ENCODE data around the gene INAFM2. TPM values are rescaled to one million over a fixed set of nuclear protein-coding genes. Genes with fewer than 3 reads are reported as not detected.

Gene INAFM2
- total RNA-seq, 5 donors from 2014 or later (not counting 1 experiment from before 2014, with no cell fraction given): 5.5 to 10.9 (median 6.4) TPM

- Mint-ChIP-seq H3K4me1 (peaks cover 17 to 33% (median 20%) of the 10 kb centered on the region in 3 donors), H3K9me3 (no peaks in the 10 kb centered on the region), H3K36me3 (no peaks in the 10 kb centered on the region), H3K27me3 (no peaks in the 10 kb centered on the region), H3K4me3 (no peak overlapping the region), H3K27ac (no peak overlapping the region)
- Histone ChIP-seq H3K27ac (ENCODE audit: low read length) (no peak overlapping the region), H3K27me3 (replicated peaks in 1 of 2; ENCODE audit: control insufficient read depth in 2 of 2, extremely low read depth in 1 of 2, insufficient read depth in 2 of 2, low read length in 1 of 2) (peaks cover 0 to 17% of the 10 kb centered on the region in 2 experiments), H3K36me3 (ENCODE audit: control insufficient read depth in 2 of 2, extremely low read depth in 1 of 2, insufficient read depth in 1 of 2, low read length in 1 of 2) (no peaks in the 10 kb centered on the region), H3K4me1 (ENCODE audit: control insufficient read depth in 1 of 2, extremely low read depth in 1 of 2, insufficient read depth in 2 of 2, low read length in 2 of 2) (peaks cover 11 to 33% of the 10 kb centered on the region in 2 experiments), H3K9me3 (no peaks in the 10 kb centered on the region), H3K4me3 (ENCODE audit: control insufficient read depth in 1 of 2, extremely low read depth in 1 of 2, low read length in 1 of 2) (no peak overlapping the region)
- POLR2A ChIA-PET: interaction anchor here in 1 of 2 donors (1.0 kb wide), 1 partner anchor 328 kb away, joined by 3 read pairs; no protein-coding TSS in a partner anchor
- DNase-seq: no peak
- ATAC-seq (replicated peaks in 1 of 4): no peak
- CTCF ChIA-PET: interaction anchor here (0.6 to 3.3 kb wide), 6 partner anchors 9 to 118 kb away, joined by 3 to 20 read pairs (median 5); partner anchors contain the start of gene INAFM2 (in 1 of the 2)
- 91% methylated on average over 22 of the region's 26 CpGs for WGBS (ENCODE audit: insufficient coverage)
Measured at GRCh38 chr15:40334941-40335795, 11.7 kb downstream of the INAFM2 start.

- Histone ChIP-seq H3K4me3 (ENCODE audit: control insufficient read depth in 1 of 2, extremely low read depth in 1 of 2, low read length in 1 of 2) (no peak overlapping the region), H3K36me3 (ENCODE audit: control insufficient read depth in 2 of 2, extremely low read depth in 1 of 2, insufficient read depth in 1 of 2, low read length in 1 of 2) (no peaks in the 10 kb centered on the region), H3K4me1 (ENCODE audit: control insufficient read depth in 1 of 2, extremely low read depth in 1 of 2, insufficient read depth in 2 of 2, low read length in 2 of 2) (peaks cover 11 to 33% of the 10 kb centered on the region in 2 experiments), H3K9me3 (no peaks in the 10 kb centered on the region), H3K27ac (ENCODE audit: low read length) (no peak overlapping the region), H3K27me3 (replicated peaks in 1 of 2; ENCODE audit: control insufficient read depth in 2 of 2, extremely low read depth in 1 of 2, insufficient read depth in 2 of 2, low read length in 1 of 2) (peaks cover 0 to 17% of the 10 kb centered on the region in 2 experiments)
- ChIA-PET POLR2A (interaction anchor here in 1 of 2 donors (1.0 kb wide), 1 partner anchor 329 kb away, joined by 3 read pairs; no protein-coding TSS in a partner anchor), CTCF (interaction anchor here (0.7 to 3.6 kb wide), 13 partner anchors 9 to 233 kb away, joined by 3 to 30 read pairs (median 9); partner anchors contain the start of genes PLCB2 (in 2 of the 2), INAFM2 (in 1 of the 2) and RPUSD2 (in 1 of the 2))
- ATAC-seq (replicated peaks in 1 of 4): no peak
- Mint-ChIP-seq H3K9me3 (no peaks in the 10 kb centered on the region), H3K4me3 (no peak overlapping the region), H3K36me3 (no peaks in the 10 kb centered on the region), H3K27ac (no peak overlapping the region), H3K4me1 (peaks cover 17 to 33% (median 20%) of the 10 kb centered on the region in 3 donors), H3K27me3 (no peaks in the 10 kb centered on the region)
- DNase-seq: no peak
- 96% methylated on average over 7 of the region's 13 CpGs for whole genome bisulfite sequencing (ENCODE audit: insufficient coverage)
Measured at GRCh38 chr15:40335938-40336743, 12.6 kb downstream of the INAFM2 start.

GRCh38 chr15:40336744-40337122 lies 13.2 kb downstream of the INAFM2 start:
- Histone ChIP-seq H3K27ac (ENCODE audit: low read length) (no peak overlapping the region), H3K4me3 (ENCODE audit: control insufficient read depth in 1 of 2, extremely low read depth in 1 of 2, low read length in 1 of 2) (no peak overlapping the region), H3K4me1 (ENCODE audit: control insufficient read depth in 1 of 2, extremely low read depth in 1 of 2, insufficient read depth in 2 of 2, low read length in 2 of 2) (peaks cover 11 to 33% of the 10 kb centered on the region in 2 experiments), H3K36me3 (ENCODE audit: control insufficient read depth in 2 of 2, extremely low read depth in 1 of 2, insufficient read depth in 1 of 2, low read length in 1 of 2) (no peaks in the 10 kb centered on the region), H3K27me3 (replicated peaks in 1 of 2; ENCODE audit: control insufficient read depth in 2 of 2, extremely low read depth in 1 of 2, insufficient read depth in 2 of 2, low read length in 1 of 2) (peaks cover 0 to 17% of the 10 kb centered on the region in 2 experiments), H3K9me3 (no peaks in the 10 kb centered on the region)
- no peaks in the 10 kb centered on the region for H3K36me3 Mint-ChIP-seq
- POLR2A ChIA-PET: no interaction called here
- H3K4me1 Mint-ChIP-seq: peaks cover 17 to 33% (median 20%) of the 10 kb centered on the region in 3 donors
- H3K27ac Mint-ChIP-seq: no peak overlapping the region
- no peaks in the 10 kb centered on the region for H3K9me3 Mint-ChIP-seq
- H3K4me3 Mint-ChIP-seq: no peak overlapping the region
- WGBS (ENCODE audit: insufficient coverage): 40% methylated on average over 1 of the region's 5 CpGs
- CTCF ChIA-PET: interaction anchor here (0.7 to 3.6 kb wide), 15 partner anchors 10 to 233 kb away, joined by 3 to 30 read pairs (median 9); partner anchors contain the start of genes PLCB2 (in 2 of the 2), INAFM2 (in 1 of the 2) and RPUSD2 (in 1 of the 2)
- DNase-seq (peak in 1 of 35 experiments; percentile 31), ATAC-seq (replicated peaks in 1 of 4) (no peak)
- no peaks in the 10 kb centered on the region for H3K27me3 Mint-ChIP-seq

GRCh38 chr15:40337597-40337996 lies 14.1 kb downstream of the INAFM2 start:
- ChIA-PET CTCF (interaction anchor here (0.5 to 3.6 kb wide), 27 partner anchors 9 to 232 kb away, joined by 3 to 30 read pairs (median 5); partner anchors contain the start of genes PLCB2 (in 2 of the 2), INAFM2 (in 1 of the 2), IVD (in 1 of the 2) and RPUSD2 (in 1 of the 2)), POLR2A (no interaction called here)
- H3K4me1 ChIP-seq (ENCODE audit: control insufficient read depth in 1 of 2, extremely low read depth in 1 of 2, insufficient read depth in 2 of 2, low read length in 2 of 2): peaks cover 11 to 33% of the 10 kb centered on the region in 2 experiments
- peaks cover 17 to 28% (median 20%) of the 10 kb centered on the region in 3 donors for H3K4me1 Mint-ChIP-seq
- H3K27me3 Mint-ChIP-seq: no peaks in the 10 kb centered on the region
- no peaks in the 10 kb centered on the region for H3K36me3 Mint-ChIP-seq
- no peaks in the 10 kb centered on the region for H3K9me3 ChIP-seq
- peaks cover 0 to 17% of the 10 kb centered on the region in 2 experiments for H3K27me3 ChIP-seq (replicated peaks in 1 of 2; ENCODE audit: control insufficient read depth in 2 of 2, extremely low read depth in 1 of 2, insufficient read depth in 2 of 2, low read length in 1 of 2)
- H3K27ac Mint-ChIP-seq: no peak overlapping the region
- ATAC-seq (replicated peaks in 1 of 4): no peak
- no peaks in the 10 kb centered on the region for H3K9me3 Mint-ChIP-seq
- H3K27ac ChIP-seq (ENCODE audit: low read length): no peak overlapping the region
- no peak for DNase-seq
- WGBS (ENCODE audit: insufficient coverage): 81% methylated on average over 12 of the region's 19 CpGs
- H3K4me3 ChIP-seq (ENCODE audit: control insufficient read depth in 1 of 2, extremely low read depth in 1 of 2, low read length in 1 of 2): no peak overlapping the region
- H3K4me3 Mint-ChIP-seq: no peak overlapping the region
- H3K36me3 ChIP-seq (ENCODE audit: control insufficient read depth in 2 of 2, extremely low read depth in 1 of 2, insufficient read depth in 1 of 2, low read length in 1 of 2): no peaks in the 10 kb centered on the region

- H3K4me3 ChIP-seq (ENCODE audit: control insufficient read depth in 1 of 2, extremely low read depth in 1 of 2, low read length in 1 of 2): no peak overlapping the region
- ATAC-seq (replicated peaks in 1 of 4) (peak; percentile 80 to 89 (median 86)), DNase-seq (peak; percentile 44 to 87 (median 70))
- H3K4me1 ChIP-seq (ENCODE audit: control insufficient read depth in 1 of 2, extremely low read depth in 1 of 2, insufficient read depth in 2 of 2, low read length in 2 of 2): peaks cover 11 to 33% of the 10 kb centered on the region in 2 experiments
- no peaks in the 10 kb centered on the region for H3K36me3 ChIP-seq (ENCODE audit: control insufficient read depth in 2 of 2, extremely low read depth in 1 of 2, insufficient read depth in 1 of 2, low read length in 1 of 2)
- H3K27me3 Mint-ChIP-seq: no peaks in the 10 kb centered on the region
- H3K27me3 ChIP-seq (replicated peaks in 1 of 2; ENCODE audit: control insufficient read depth in 2 of 2, extremely low read depth in 1 of 2, insufficient read depth in 2 of 2, low read length in 1 of 2): peaks cover 0 to 17% of the 10 kb centered on the region in 2 experiments
- no CpG with 5 or more reads among the region's 11 CpGs for WGBS (ENCODE audit: insufficient coverage)
- ChIA-PET POLR2A (no interaction called here), CTCF (interaction anchor here (0.5 to 3.6 kb wide), 30 partner anchors 9 to 120 kb away, joined by 3 to 30 read pairs (median 4); partner anchors contain the start of genes PLCB2 (in 2 of the 2), INAFM2 (in 1 of the 2) and IVD (in 1 of the 2))
- H3K27ac ChIP-seq (ENCODE audit: low read length): no peak overlapping the region
- H3K9me3 Mint-ChIP-seq: no peaks in the 10 kb centered on the region
- H3K27ac Mint-ChIP-seq: no peak overlapping the region
- H3K4me3 Mint-ChIP-seq: no peak overlapping the region
- H3K4me1 Mint-ChIP-seq: peaks cover 17 to 22% (median 20%) of the 10 kb centered on the region in 3 donors
- no peaks in the 10 kb centered on the region for H3K36me3 Mint-ChIP-seq
- no peaks in the 10 kb centered on the region for H3K9me3 ChIP-seq
Measured at GRCh38 chr15:40338041-40338657, 14.7 kb downstream of the INAFM2 start.

Measured in T-cell (primary cell).